Measurements from ENCODE around the gene USF1.
"Not testable (repeated sequence)": the region's sequence is repeated elsewhere in the genome, so short reads cannot be mapped to it uniquely, and the experiment has no call there.

Gene USF1

DNA sequence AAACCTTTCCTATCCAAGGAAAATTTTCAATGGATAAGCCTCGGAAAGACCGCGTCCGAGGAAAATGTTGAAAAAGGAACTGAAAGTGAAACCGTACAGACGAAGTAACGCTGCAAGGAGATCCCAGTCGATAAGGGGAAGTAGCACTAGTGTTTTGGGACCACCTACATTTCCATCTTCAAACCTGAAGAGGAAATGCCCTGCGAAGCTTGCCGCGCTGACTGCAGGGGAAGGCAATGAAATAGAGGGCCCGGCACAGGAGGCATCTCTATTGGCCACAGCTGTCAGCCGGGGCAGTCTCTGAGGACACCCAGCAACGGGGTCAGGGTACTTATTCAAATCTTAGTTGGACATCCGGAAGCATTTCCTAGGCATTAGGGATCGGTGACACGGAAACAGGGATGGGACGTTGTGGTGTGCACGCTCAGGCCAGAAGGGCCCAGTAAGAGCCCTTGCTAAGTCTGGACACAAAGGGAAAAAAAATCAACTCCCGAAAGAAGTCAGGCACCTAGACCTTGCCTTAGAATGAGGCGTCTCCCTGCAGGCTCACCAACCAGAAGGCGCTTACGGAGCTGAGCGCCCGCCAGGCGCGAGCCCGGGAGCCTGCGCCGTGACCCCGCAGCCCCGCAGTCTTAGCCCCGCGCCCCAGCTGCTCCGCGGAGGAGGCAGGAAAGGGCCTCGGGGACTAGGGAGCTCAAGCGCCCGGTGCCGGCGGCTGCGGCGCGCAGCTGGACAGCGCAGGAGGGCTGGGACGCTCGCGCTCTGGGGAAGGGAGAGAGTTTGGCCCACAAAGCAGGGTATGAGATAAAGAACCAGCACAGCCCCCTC, 655 bp downstream of the USF1 start:
- Histone ChIP-seq H3K9ac (ENCODE audit: low read length) (peak overlapping the region; percentile 83), H3K27ac (ENCODE audit: low read depth, low read length) (peak overlapping the region; percentile 97), H3K4me3 (ENCODE audit: low read depth in 1 of 2, low read length in 2 of 2) (peak overlapping the region; percentile 87 to 88), H3K9me3 (ENCODE audit: low read length) (no peaks in the 10 kb centered on the region), H3K4me1 (ENCODE audit: insufficient read depth, low read length) (peaks cover 27% of the 10 kb centered on the region), H3K27me3 (ENCODE audit: control insufficient read depth in 1 of 2, insufficient read depth in 2 of 2, low read length in 2 of 2) (no peaks in the 10 kb centered on the region), H3K36me3 (ENCODE audit: insufficient read depth, low read length) (peaks cover 29% of the 10 kb centered on the region)

DNA sequence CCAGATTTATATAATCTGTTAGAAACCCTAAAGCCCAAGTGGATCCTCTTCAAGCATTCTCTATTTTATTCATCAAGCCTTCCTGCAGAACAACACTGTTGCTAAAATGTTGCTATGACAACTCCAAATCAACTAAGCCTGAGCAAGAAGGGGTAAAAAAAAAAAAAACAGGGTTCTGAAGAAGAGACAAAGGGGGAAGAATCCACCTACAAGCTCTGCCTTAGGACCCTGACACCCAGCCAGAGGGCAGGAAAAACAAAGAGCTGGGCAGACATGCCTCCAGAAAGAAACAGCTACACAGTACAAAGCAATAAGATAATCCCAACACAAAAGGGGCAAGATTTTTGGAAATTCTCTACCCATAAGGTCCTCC, 1.3 kb downstream of the USF1 start:
- H3K27me3 ChIP-seq (ENCODE audit: control insufficient read depth in 1 of 2, insufficient read depth in 2 of 2, low read length in 2 of 2): no peaks in the 10 kb centered on the region
- peaks cover 35% of the 10 kb centered on the region for H3K36me3 ChIP-seq (ENCODE audit: insufficient read depth, low read length)
- no peaks in the 10 kb centered on the region for H3K9me3 ChIP-seq (ENCODE audit: low read length)
- H3K4me3 ChIP-seq (ENCODE audit: low read depth in 1 of 2, low read length in 2 of 2): peak overlapping the region; percentile 87 to 88
- H3K9ac ChIP-seq (ENCODE audit: low read length): peak overlapping the region; percentile 83
- peak overlapping the region; percentile 97 for H3K27ac ChIP-seq (ENCODE audit: low read depth, low read length)
- peaks cover 27% of the 10 kb centered on the region for H3K4me1 ChIP-seq (ENCODE audit: insufficient read depth, low read length)

DNA sequence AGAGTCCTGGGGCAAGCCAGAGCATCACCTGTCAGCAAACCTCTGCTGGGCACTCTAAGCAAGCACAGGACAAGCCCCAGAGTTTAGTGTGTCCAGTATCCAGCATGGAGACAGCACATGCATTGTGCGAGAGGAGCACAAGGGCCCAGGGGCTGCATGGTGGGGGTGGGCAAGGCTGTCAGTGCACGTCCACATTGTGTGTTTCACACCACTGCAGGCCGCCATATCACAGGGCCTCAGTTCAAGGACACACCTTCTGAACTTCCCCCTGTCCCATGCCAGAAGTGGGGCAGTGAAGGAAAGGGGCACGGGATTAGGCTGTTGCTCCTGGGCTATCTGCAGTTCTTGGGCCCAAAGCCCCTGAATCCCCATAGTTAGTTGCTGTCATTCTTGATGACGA, 6.2 kb downstream of the USF1 start:
- H3K9ac ChIP-seq (ENCODE audit: low read length): no peak overlapping the region
- H3K36me3 ChIP-seq (ENCODE audit: insufficient read depth, low read length): peaks cover 38% of the 10 kb centered on the region
- no peak overlapping the region for H3K27ac ChIP-seq (ENCODE audit: low read depth, low read length)
- H3K4me3 ChIP-seq (ENCODE audit: low read depth in 1 of 2, low read length in 2 of 2): no peak overlapping the region
- H3K9me3 ChIP-seq (ENCODE audit: low read length): no peaks in the 10 kb centered on the region
- H3K4me1 ChIP-seq (ENCODE audit: insufficient read depth, low read length): peaks cover 22% of the 10 kb centered on the region
- H3K27me3 ChIP-seq (ENCODE audit: control insufficient read depth in 1 of 2, insufficient read depth in 2 of 2, low read length in 2 of 2): no peaks in the 10 kb centered on the region

DNA sequence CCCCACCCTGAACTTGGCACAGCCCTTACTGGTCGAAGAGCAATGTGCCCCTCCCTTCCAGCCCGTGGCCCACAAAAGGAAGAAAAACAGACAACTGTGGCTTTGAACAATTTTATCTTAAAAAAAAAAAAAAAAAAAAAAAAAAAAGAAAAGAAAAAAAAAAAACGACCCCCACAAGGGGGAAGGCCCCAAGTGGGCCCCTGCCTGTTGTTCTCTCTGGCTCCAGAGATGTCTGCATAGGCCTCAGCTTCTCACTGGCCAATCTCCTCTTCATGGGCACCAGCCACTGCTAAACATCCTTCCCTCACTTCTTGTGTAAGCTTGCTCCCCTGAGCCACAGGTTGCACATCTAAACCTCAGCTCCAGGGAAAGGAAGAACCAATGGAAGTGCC, 6.6 kb downstream of the USF1 start:
- Histone ChIP-seq H3K36me3 (ENCODE audit: insufficient read depth, low read length) (peaks cover 38% of the 10 kb centered on the region), H3K9ac (ENCODE audit: low read length) (no peak overlapping the region), H3K9me3 (ENCODE audit: low read length) (no peaks in the 10 kb centered on the region), H3K27me3 (ENCODE audit: control insufficient read depth in 1 of 2, insufficient read depth in 2 of 2, low read length in 2 of 2) (no peaks in the 10 kb centered on the region), H3K4me1 (ENCODE audit: insufficient read depth, low read length) (peaks cover 18% of the 10 kb centered on the region), H3K27ac (ENCODE audit: low read depth, low read length) (peak overlapping the region; percentile 44), H3K4me3 (ENCODE audit: low read depth in 1 of 2, low read length in 2 of 2) (peak overlapping the region; percentile 64 to 73)

DNA sequence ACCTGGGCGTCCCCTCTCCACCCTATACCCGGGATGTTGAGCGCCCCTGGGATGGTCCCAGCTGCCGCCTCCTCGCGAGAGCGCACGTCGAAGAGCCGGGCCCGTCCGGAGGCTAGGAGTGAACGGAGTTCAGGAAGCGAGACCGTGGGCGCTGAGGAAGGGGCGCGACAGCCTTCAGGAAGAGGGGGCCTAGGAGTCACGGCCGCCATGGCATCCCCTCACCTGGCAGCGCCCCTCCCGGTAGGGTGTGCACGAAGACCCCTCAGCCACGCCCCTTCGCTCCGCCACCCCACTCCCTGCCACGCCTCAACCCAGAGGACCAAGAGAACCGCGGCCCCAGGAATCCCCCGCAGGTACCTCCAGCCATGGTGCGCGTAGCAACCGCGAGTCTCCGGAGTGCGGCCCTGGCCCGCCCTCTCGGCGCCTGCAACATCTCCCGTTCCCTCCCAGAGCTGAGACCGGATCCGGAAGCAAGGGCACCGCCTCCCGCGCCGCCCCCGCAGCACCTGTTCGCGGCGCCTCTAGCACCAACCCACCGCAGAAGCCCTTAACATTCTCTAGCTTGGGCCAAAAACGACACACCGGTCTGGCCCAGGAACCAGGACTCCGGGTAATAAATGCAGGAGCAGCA, 7.1 kb downstream of the USF1 start, which contains the start of gene TSTD1:
TSTD1 (minus strand) TSS at position 442 of the 631 bp plus-strand sequence; CDS start at position 367, 75 bp downstream.
- Histone ChIP-seq H3K9ac (ENCODE audit: low read length) (no peak within 1 kb of the TSS), H3K27me3 (ENCODE audit: control insufficient read depth in 1 of 2, insufficient read depth in 2 of 2, low read length in 2 of 2) (no peaks in the 10 kb centered on the region), H3K36me3 (ENCODE audit: insufficient read depth, low read length) (peaks cover 38% of the 10 kb centered on the region), H3K27ac (ENCODE audit: low read depth, low read length) (peak within 1 kb of the TSS; percentile 44), H3K9me3 (ENCODE audit: low read length) (no peaks in the 10 kb centered on the region), H3K4me3 (ENCODE audit: low read depth in 1 of 2, low read length in 2 of 2) (peak within 1 kb of the TSS; percentile 64 to 73), H3K4me1 (ENCODE audit: insufficient read depth, low read length) (peaks cover 15% of the 10 kb centered on the region)

DNA sequence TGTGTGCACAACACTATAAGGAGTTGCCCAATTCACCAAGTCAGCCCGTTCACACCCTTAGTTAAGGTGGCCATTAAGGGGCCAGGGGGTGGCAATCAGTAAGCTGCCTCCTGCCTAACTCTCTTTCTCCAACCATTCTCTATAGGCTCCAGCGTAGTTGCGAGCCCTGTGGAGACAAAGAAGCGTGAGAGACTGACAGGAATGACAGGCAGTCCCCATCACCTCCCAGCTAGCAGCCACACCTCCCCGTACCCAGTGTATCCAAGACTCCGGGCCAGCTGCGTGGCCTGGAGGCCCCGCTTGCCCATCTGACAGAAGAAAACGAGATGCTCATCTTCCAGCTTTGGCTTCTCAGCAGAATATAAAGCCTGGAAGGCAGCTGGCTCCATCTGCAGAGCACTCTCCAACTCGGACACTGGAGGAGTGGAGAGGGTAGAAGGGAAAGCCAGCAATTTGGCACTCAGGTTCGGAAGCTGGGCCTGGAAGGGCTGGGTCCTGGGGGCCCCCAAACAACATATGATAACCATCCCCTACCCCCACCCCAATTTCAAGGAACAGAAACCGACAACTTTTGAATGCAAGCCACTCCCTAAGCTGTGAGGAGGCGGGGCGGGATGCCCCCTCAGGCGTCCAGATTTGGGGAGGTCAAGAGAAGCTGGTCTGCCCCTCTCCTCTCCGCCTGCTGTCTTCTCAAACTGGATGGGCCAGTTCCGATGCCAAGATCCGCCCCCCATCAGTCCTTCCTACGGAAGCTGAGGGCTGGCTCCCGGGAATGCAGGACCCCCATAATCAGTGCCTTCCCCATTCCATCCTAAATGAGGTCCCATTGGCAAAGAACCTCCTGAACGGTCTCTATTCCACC, 7.9 kb downstream of the USF1 start:
- no peak overlapping the region for H3K9ac ChIP-seq (ENCODE audit: low read length)

DNA sequence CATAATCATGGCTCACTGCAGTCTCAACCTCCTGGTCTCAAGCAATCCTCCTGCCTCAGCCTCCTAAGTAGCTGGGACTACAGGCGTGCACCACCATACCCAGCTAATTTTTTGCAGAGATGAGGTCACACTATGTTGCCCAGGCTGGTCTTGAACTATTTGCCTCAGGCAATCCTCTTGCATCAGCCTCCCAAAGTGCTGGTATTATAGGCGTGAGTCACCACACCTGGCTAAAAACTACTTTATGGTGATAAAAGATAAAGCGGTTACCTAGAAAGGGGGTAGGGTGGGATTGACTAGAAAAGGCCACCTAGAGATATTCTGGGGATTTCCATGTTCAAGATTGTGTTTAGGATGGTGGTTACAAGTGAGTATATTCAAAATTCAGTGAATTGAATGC, 12.0 kb downstream of the USF1 start:
- no peaks in the 10 kb centered on the region for H3K27me3 ChIP-seq (ENCODE audit: control insufficient read depth in 1 of 2, insufficient read depth in 2 of 2, low read length in 2 of 2)
- H3K4me3 ChIP-seq (ENCODE audit: low read depth in 1 of 2, low read length in 2 of 2): no peak overlapping the region
- H3K36me3 ChIP-seq (ENCODE audit: insufficient read depth, low read length): no peaks in the 10 kb centered on the region
- peaks cover 7% of the 10 kb centered on the region for H3K4me1 ChIP-seq (ENCODE audit: insufficient read depth, low read length)
- H3K27ac ChIP-seq (ENCODE audit: low read depth, low read length): no peak overlapping the region
- no peak overlapping the region for H3K9ac ChIP-seq (ENCODE audit: low read length)
- H3K9me3 ChIP-seq (ENCODE audit: low read length): no peaks in the 10 kb centered on the region

More for the DNA sequence above, 7.9 kb downstream of the USF1 start:
- H3K27me3 ChIP-seq (ENCODE audit: control insufficient read depth in 1 of 2, insufficient read depth in 2 of 2, low read length in 2 of 2): no peaks in the 10 kb centered on the region
- H3K27ac ChIP-seq (ENCODE audit: low read depth, low read length): no peak overlapping the region
- peak overlapping the region; percentile 64 to 73 for H3K4me3 ChIP-seq (ENCODE audit: low read depth in 1 of 2, low read length in 2 of 2)
- no peaks in the 10 kb centered on the region for H3K9me3 ChIP-seq (ENCODE audit: low read length)
- H3K36me3 ChIP-seq (ENCODE audit: insufficient read depth, low read length): peaks cover 35% of the 10 kb centered on the region
- H3K4me1 ChIP-seq (ENCODE audit: insufficient read depth, low read length): peaks cover 9% of the 10 kb centered on the region

DNA sequence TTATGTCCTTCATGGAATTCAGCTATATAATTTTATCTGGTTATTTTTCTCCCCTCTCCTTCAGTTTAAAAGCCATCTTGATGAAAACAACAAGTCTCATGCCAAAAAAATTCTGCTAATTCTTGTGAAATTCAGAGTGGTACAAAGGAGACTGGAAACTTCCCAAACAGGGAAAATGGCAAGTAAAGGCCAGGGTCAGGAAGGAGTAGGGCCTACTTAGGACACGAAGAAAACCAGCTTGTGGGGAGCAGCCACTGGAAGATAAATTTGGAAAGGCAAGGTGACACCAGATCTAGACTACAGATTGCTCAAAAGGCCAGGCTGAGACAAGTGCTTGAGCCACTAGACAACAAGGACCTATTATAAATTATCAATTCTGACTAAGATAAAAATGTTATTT, 13.4 kb downstream of the USF1 start:
- Histone ChIP-seq H3K27ac (ENCODE audit: low read depth, low read length) (no peak overlapping the region), H3K4me1 (ENCODE audit: insufficient read depth, low read length) (no peaks in the 10 kb centered on the region), H3K36me3 (ENCODE audit: insufficient read depth, low read length) (no peaks in the 10 kb centered on the region), H3K9ac (ENCODE audit: low read length) (no peak overlapping the region), H3K9me3 (ENCODE audit: low read length) (no peaks in the 10 kb centered on the region), H3K4me3 (ENCODE audit: low read depth in 1 of 2, low read length in 2 of 2) (no peak overlapping the region), H3K27me3 (ENCODE audit: control insufficient read depth in 1 of 2, insufficient read depth in 2 of 2, low read length in 2 of 2) (no peaks in the 10 kb centered on the region)

DNA sequence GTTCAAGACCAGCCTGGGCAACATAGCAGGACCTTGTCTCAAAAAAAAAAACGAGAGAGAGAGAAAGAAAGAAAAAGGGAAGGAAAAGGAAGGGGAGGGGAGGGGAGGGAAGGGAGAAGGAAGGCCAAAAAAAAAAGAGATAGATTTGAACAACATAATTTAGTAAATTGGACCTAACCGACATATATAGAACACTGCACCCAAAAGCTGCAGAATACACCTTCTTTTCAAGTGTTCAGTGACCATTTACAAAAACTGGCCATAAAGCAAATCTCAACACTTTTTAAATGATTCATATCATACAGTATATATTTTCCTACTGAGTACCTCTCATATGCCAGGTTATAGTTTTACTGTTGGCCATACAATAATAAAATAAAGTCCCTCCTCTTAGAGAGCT, 13.9 kb downstream of the USF1 start:
- no peaks in the 10 kb centered on the region for H3K27me3 ChIP-seq (ENCODE audit: control insufficient read depth in 1 of 2, insufficient read depth in 2 of 2, low read length in 2 of 2)
- H3K4me3 ChIP-seq (ENCODE audit: low read depth in 1 of 2, low read length in 2 of 2): no peak overlapping the region
- no peaks in the 10 kb centered on the region for H3K36me3 ChIP-seq (ENCODE audit: insufficient read depth, low read length)
- H3K4me1 ChIP-seq (ENCODE audit: insufficient read depth, low read length): no peaks in the 10 kb centered on the region
- no peak overlapping the region for H3K27ac ChIP-seq (ENCODE audit: low read depth, low read length)
- H3K9ac ChIP-seq (ENCODE audit: low read length): no peak overlapping the region
- H3K9me3 ChIP-seq (ENCODE audit: low read length): no peaks in the 10 kb centered on the region

DNA sequence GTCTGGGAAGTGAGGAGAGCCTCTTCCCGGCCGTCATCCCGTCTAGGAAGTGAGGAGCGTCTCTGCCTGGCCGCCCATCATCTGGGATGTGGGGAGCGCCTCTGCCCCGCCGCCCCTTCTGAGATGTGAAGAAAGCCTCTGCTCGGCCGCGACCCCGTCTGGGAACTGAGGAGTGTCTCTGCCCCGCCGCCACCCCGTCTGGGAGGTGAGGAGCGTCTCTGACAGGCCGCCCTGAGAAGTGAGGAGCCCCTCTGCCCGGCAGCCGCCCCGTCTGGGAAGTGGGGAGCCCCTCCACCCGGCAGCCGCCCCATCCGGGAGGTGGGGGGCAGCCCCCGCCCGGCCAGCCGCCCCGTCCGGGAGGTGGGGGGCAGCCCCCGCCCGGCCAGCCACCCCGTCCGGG, 16.3 kb downstream of the USF1 start:
- H3K9ac ChIP-seq (ENCODE audit: low read length); H3K27me3 ChIP-seq (ENCODE audit: control insufficient read depth in 1 of 2, insufficient read depth in 2 of 2, low read length in 2 of 2); H3K36me3 ChIP-seq (ENCODE audit: insufficient read depth, low read length); H3K27ac ChIP-seq (ENCODE audit: low read depth, low read length); H3K4me1 ChIP-seq (ENCODE audit: insufficient read depth, low read length); H3K4me3 ChIP-seq (ENCODE audit: low read depth in 1 of 2, low read length in 2 of 2); H3K9me3 ChIP-seq (ENCODE audit: low read length): not testable (repeated sequence)

DNA sequence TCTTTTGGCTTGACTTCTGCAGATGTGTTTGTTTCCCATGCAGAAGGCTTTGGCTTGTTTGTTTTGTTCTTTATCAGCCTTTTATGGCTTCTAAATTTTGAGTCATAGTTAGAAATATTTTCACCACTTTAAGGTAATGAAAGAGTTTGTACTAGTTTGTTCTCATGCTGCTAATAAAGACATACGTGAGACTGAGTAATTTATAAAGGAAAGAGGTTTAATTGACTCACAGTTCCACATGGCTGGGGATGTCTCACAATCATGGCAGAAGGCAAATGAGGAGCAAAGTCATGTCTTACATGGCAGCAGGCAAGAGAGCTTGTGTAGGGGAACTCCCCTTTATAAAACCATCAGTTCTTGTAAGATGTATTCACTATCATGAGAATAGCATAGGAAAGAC, 18.8 kb downstream of the USF1 start:
- not testable (repeated sequence) for H3K4me1 ChIP-seq (ENCODE audit: insufficient read depth, low read length); H3K9me3 ChIP-seq (ENCODE audit: low read length); H3K27me3 ChIP-seq (ENCODE audit: control insufficient read depth in 1 of 2, insufficient read depth in 2 of 2, low read length in 2 of 2); H3K27ac ChIP-seq (ENCODE audit: low read depth, low read length); H3K9ac ChIP-seq (ENCODE audit: low read length); H3K36me3 ChIP-seq (ENCODE audit: insufficient read depth, low read length); H3K4me3 ChIP-seq (ENCODE audit: low read depth in 1 of 2, low read length in 2 of 2)
